Esophagus squamous epithelium (tissue), 4 donors: ENCODE data around the gene PHLDB2.

ENCODE experiments used
- POLR2A ChIP-seq, 4 donors: fragments of 450-650 bp; IDR thresholded peaks; one replicate each; pipeline ENCODE4 v1.6.1; 2017; ENCODE audit warnings: antibody characterized with exemption in 4 of 4, mild to moderate bottlenecking in 4 of 4, moderate library complexity in 3 of 4
- TF ChIP-seq, protein P1 (sequence below), 6 experiments: fragments of 450-650 bp in 4 of 6; fragments of 200-600 bp in 2 of 6; sonication (generic) in 2 of 6; IDR thresholded peaks; one replicate each; pipeline ENCODE4 v1.5.1; 2016 to 2019; ENCODE audit warnings: antibody characterized with exemption in 6 of 6, mild to moderate bottlenecking in 4 of 6, moderate library complexity in 4 of 6

DNA sequence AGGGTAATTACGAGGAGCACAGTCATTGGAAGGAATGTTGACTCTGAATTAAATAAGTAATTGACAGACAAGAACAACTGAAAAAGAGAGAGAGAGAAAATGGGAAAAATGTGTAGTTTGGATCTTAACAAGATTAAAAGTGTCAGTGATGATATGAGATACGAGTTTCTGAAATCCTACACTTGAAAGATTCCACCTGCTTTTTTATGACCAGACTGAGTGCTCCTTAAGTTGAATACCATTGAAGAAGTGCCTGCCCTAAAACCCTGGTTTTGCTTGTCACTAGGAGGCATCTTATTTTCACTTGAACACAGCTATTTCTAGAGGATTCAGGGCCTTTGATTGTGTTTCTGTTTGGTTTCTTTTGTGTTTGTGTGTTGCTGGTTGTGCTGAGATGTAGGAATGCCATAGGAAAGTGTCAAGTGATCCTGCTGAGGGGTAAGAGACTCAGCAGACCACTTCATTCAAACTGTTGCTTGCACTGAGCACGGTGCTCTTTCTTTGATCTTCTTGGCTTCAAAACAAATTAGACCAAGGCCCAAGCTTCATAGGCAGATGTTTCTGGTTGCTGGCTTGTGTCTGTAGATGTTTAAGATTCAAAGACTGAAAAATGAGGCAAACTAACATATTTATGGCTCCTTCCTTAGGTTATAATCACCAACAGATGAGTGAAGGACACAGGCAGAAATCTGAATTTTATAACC lies 102.5 kb downstream of the PHLDB2 start:
- TF ChIP-seq, protein P1, sequence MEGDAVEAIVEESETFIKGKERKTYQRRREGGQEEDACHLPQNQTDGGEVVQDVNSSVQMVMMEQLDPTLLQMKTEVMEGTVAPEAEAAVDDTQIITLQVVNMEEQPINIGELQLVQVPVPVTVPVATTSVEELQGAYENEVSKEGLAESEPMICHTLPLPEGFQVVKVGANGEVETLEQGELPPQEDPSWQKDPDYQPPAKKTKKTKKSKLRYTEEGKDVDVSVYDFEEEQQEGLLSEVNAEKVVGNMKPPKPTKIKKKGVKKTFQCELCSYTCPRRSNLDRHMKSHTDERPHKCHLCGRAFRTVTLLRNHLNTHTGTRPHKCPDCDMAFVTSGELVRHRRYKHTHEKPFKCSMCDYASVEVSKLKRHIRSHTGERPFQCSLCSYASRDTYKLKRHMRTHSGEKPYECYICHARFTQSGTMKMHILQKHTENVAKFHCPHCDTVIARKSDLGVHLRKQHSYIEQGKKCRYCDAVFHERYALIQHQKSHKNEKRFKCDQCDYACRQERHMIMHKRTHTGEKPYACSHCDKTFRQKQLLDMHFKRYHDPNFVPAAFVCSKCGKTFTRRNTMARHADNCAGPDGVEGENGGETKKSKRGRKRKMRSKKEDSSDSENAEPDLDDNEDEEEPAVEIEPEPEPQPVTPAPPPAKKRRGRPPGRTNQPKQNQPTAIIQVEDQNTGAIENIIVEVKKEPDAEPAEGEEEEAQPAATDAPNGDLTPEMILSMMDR (IDR thresholded peaks at IDR 0.05), result no peak
- no peak for TF ChIP-seq POLR2A (IDR thresholded peaks at IDR 0.05)
